Transverse colon (tissue), 4 donors: ENCODE data around the gene ZBED3.

Experiments
- CTCF ChIP-seq, 5 experiments: fragments of 200-600 bp in 3 of 5; fragments of 450-650 bp in 2 of 5; sonication (generic) in 3 of 5; IDR thresholded peaks; 1 replicate in 2 of 5; 2 replicates in 3 of 5; pipeline ENCODE4 v1.5.1; 2016 to 2017; ENCODE audit warnings: antibody characterized with exemption in 5 of 5, inconsistent platforms in 3 of 5, mild to moderate bottlenecking in 2 of 5, moderate library complexity in 1 of 5
- EP300 ChIP-seq: sonication (generic); formaldehyde crosslinking; IDR thresholded peaks from one replicate; pipeline ENCODE4 v1.6.1; 2017; ENCODE audit warnings: antibody characterized with exemption, low read depth
- POLR2A ChIP-seq: fragments of 450-650 bp; IDR thresholded peaks from one replicate; pipeline ENCODE4 v1.6.1; 2016; ENCODE audit warnings: antibody characterized with exemption, mild to moderate bottlenecking, moderate library complexity
- POLR2AphosphoS5 ChIP-seq, 3 donors: sonication (generic); formaldehyde crosslinking; IDR thresholded peaks; one replicate each; pipeline ENCODE4 v1.6.1; 2016; ENCODE audit warnings: antibody characterized with exemption in 3 of 3

GRCh38 chr5:77131361-77131760 is 44.3 kb upstream of the ZBED3 start:
- TF ChIP-seq CTCF (IDR thresholded peaks at IDR 0.05) (no peak), POLR2AphosphoS5 (IDR thresholded peaks at IDR 0.05) (no peak), POLR2A (no peak), EP300 (no peak)
